NCI-H187 (cell line): ENCODE measurements around the gene RSAD2.
"Not testable (repeated sequence)": the region's sequence is repeated elsewhere in the genome, so short reads cannot be mapped to it uniquely, and the experiment has no call there.

Source experiments
- DNase-seq, 2 experiments: peaks; one replicate each; lab custom pipeline; 2025; lab: John Stamatoyannopoulos, UW

RSAD2 gene

DNA sequence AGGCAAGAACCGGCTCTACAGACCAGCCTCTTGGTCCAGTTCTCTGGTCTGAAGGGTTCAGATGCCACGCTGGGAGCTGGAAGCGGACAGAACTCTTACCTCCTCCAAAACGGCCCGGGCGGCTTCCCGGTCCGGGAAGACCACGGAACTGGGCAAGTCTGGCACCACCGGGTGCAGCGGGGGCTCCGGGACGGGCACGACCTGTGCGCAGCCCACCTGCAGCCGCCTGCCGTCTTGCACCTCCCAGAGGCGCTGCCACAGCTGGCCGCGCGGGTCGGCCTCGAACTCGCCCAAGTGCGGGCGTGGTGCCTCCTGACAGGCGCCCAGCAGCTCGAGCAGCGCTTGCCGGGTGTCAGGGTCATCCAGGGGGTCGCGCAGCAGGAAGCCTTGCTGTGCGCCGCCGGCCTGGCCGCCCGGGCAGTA, 12.6 kb upstream of the RSAD2 start:
- peak in 1 of 2 experiments; percentile 41 for DNase-seq

DNA sequence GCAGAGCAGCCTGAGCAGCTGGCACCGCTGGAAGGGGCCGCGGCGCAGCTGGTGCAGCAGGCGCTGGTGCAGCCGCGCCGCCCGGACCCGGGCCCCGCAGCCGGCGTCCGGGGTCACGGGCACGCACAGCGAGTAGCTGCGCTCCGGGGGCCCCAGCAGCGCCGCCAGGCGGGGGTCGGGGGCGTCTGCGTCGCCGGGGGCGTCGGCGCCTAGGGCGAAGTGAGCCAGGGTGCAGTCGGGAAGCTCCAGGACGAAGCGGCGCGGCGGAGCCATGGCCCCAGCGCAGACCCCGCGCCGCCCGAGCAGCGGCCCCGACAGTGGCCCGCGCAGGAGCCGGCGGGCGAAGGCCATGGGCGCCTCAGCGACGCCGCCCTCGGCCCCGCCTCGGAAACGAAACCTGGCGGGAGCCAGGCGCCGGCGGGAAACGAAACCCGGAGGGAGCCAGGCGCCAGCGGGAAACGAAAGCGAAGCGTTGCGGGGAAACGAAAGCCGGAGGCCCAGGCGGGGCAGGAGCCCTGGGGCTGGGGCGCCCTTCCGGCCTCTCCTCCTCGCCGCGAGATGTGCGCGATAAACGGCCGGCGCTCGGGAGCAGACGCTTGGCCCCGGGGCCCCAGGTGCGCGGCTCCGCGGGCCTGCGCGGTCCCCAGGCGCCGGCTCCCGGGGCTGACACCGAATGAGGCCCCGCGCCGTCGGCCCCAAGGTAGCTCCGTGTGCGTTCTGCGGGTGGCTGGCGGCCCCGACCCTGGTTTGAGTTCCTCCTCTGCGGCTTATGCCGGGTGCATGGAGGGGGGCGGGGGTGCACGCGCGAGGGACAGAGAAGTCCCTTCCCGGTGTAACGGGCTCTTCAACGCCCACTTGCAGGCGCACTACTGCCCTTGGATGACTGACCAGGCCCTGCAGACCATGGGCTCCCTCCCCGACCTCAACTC, 12.0 kb upstream of the RSAD2 start, which contains the start of gene CMPK2:
CMPK2 (minus strand) TSS at position 562 of the 929 bp plus-strand sequence; CDS start at position 351, 211 bp downstream.
- DNase-seq = peak; percentile 64 to 69

DNA sequence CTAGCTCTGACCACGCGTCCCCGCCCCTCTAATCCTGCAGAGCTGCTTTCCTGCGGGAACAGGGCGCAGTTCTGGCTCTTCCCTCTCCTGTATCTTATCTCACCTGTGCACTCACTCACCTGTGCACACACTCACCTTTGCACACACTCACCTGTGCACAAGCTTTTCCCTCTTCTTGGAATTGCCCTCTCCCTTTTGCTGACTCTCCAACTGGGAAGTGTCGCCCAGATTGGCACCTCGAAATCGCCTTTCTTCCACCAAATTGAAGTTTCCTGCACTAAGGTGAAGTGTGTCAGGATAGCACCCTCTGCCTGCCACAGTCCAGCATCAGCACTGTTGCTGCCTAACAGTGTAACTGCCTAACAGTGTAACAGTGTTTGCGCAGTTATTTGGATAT, 11.3 kb upstream of the RSAD2 start:
- peak in 1 of 2 experiments; percentile 66 for DNase-seq

DNA sequence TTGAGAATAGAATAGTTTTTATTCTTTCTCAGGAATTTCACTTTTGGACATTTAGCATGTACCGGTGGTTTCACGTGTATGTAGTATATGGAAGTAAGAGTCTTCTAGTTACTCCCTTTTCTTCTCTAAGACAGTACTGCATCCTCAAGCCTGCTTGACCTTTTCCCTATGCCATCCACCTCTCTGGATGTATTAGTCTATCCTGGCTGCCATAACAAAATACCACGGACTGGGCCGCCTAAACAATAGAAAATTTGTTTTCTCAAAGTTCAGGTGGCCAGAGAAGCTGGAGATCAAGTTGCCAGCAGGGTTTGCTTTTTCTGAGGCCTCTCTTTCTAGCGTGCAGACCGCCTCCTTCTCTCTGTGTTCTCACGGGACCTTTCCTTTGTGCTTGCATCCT, 10.6 kb upstream of the RSAD2 start:
- DNase-seq = no peak

DNA sequence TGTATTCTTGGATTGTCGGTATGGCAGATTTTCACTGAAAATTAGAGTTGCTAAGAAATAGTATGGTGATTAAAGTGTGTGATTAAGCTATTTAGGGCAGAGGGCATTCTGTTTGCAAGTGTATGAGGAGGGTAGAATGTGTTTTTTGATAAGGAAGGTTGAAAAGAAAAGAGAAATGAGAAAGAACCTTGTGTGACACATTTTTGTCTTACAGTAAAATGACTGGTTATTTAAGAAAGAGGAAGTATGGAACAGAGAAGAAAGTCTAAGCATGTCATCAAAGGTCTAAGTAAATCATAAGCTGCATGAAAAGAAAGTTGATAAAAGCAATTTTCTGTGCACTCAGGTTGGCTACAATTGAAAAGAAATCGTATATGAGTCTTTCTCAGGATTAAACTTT, 5.2 kb upstream of the RSAD2 start:
- no peak for DNase-seq

DNA sequence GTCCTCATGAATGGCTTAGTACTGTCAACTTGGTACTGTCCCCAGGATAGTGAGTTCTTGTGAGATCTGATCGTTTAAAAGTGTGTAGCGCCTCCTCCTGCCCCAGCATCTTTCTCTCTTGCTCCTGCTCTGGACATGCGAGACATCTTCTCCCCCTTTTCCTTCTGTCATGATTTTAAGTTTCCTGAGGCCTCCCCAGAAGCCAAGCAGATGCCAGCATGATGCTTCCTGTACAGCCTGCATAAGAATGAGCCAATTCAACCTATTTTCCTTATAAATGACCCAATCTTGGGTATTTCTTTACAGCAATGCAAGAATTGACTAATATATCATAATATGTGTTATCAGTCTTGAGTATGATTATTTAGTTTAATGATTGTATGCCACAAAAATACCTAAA, 3.5 kb upstream of the RSAD2 start:
- no peak for DNase-seq

DNA sequence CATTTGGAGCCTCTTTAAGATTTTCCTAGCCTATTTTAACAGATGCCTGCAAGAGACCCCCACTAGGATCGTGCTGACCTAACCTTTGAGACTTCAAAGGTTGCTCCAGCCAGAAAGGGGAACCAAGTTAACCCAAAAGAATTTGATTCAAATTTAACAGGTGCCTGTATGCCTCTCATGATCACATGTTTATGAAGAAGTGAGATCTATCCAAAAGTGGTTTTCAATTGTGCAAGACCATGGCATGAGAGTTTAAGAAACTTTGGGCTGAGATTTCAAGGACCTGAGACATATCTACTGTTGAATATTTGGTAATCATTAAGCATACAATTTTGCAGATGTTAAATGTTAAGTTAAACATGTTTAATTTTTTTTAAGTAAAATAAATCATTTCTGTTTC, 1.3 kb upstream of the RSAD2 start:
- no peak for DNase-seq

DNA sequence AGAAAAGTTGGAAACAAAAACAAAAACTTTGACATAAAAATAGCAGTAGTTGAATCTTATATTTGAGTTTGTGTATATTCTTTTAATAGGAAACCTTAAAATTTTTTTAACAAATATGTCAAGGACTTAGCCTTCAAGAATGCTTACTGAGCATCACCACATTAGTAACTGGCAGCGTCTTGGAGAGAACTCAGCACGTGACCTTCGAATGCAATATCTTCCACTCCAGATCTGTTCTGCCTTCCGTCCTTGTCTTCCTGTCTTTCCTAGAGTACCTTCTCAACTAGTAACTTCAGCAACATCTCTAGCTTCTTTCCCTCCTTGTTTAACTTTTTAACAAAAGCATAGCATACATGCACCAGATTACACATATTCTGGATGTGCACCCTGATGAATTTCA, 972 bp downstream of the RSAD2 start:
- no peak for DNase-seq

DNA sequence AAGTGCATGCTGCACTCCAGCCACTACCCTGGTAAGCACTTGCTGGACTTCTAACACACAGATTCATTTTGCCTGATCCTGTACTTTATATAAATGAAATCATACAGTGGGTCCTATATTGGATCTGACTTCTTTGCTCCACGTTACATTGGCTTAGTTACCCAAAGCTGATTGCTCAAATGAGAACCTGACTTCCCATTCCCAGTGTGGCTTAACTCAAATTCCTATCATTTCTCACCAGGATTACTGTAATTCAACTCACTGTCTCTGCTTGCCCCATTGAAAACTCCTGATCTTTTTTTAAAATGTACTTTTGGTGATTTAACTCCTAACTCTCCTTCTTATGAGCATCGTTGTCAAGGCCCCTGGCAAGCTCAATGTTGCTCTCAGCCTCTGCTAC, 1.4 kb downstream of the RSAD2 start:
- no peak for DNase-seq

DNA sequence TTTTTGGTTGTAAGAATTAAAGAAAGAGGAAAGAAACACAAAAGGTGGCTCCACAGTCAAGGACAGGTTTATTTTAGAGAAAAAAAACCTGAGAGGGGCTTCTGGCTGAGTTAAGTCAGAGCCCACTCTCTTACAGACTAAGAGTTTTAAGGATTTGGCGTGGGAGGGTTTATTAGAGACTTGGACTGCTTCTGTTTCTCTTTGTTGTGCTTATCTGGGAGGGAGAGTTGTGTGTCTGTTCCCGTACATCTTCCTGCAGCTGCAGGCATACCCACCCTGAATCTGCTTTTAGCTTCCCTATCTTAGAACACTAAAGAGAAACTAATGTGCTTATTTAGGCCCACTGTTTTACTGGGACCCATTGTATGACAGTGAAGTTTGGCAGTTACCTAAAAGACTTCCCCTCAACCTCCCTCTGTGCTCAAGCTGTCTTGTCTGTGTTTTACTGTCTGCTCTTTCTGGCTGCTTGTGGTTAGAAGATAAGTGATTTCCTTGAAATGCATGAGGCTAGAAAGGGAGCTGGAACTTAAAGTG, 2.7 kb downstream of the RSAD2 start:
- DNase-seq = no peak

DNA sequence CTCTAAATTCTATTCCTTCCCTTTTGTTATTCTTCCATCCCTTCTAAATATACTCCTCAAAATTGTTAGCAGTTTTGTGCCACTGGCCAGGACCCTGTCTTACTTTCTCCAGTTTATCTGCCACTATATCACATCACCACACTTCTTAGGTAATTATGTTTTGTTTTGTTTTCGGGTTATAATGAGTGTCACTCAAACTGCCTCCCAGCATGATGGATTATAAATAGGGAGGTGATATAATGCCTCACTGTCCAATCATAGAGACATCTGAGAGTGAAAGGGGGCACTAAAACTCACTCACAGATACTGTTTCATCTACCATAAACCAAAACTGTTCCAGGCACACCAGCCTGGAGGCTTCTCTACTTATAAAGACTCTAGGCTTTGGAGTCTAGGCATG, 3.5 kb downstream of the RSAD2 start:
- no peak for DNase-seq

DNA sequence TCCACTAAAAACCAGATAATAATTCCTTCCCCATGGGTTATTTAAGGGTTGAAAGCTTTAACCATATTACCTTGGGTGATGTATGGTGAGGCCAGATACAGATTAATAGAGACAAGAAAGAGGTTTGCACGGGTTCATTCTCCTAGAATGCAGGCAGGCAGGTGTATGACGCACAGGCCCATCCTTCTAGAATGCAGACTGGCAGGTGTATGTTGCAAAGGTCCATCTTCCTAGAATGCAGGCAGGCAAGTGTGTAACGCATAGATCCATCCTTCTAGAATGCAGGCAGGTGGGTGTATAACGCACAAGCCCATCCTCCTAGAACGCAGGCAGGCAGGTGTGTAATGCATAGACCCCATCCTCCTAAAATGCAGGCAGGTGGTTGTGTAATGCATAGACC, 3.9 kb downstream of the RSAD2 start:
- DNase-seq = no peak

DNA sequence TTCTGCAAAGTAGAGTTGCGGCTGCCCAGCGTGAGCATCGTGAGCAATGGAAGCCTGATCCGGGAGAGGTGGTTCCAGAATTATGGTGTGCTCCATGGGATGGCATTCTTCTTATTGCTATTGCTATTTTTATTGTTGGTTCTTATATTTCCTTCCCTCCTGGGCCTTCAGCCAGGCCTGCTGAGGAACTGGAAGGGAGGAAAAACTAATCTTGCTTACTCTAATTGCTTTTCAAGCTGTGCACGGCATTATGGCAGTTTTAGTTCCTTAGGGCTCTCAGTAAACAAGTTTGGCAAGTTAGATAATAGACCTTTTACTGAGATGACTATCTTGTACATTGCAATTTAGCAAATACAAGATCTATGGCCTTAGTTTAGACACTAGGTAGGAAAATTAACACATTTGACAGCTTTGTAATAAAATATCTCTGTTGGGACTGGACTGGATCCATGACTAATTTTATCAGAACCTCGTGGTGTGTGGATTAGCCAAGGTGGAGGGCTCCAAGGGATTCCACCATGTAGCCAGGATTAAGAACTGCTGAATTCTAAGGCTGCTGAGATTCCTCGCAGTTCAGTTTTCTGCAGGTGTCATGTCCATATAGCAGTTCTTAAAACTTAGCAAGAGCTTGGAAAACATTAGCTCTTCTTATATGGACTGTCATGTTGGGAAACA, 6.0 kb downstream of the RSAD2 start:
- no peak for DNase-seq

DNA sequence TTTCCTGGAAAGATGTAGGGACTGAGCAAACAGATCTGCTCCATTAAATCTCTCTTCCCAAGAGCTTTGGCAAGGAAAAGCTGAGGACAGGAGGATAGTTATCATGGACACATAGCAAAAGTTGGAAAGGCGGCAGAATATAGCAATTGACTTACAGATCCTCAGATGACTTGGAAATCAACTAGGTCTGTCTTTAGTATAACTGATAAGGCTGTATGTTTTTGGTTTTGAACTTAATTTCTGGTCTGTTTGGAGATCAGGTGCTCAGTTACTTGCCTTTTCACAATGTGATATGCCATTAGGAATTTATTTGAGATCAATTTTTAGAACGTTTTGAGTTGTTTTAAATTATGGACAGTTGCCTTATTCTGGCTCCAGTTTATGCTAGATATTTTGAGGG, 8.0 kb downstream of the RSAD2 start:
- no peak for DNase-seq

DNA sequence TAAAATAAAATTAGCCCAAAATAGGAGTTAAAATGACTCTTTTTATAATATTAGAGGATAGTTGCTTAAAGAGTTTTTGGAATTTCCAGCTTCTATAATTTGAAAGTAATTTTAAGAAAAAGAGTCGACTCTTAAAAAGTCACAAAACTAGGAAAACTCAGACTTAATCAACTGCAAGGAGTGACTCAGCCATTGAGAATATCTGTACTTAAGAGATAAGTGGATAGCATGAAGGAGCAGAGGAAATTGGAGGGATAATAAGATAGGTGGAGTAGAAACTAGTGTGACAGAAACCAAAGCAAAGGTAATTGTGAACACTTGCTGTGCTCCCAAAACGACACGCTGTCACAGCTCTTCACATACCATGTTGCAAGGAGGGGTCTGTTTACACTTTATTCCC, 8.4 kb downstream of the RSAD2 start:
- no peak for DNase-seq

DNA sequence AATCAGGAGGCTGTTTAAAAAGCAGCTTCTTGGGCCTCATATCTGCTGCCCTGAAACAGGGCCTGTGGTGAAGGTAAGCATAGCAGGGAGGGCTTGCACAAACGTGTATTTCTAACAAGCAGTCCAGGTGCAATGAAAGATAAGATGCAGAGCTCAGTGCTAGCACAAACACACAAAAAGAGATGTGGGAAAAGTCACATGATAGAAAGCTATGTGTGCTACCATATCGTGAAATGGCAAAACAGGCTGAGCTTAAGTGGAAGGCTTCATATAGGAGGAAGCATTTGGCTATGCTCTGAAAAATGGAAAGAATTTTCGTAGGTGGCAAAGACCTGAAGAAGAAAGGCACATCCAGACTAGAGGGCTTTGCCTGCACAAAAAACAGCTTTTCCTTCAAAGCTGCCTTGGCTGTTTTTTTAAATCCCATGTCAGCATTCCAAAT, 10.2 kb downstream of the RSAD2 start:
- no peak for DNase-seq

DNA sequence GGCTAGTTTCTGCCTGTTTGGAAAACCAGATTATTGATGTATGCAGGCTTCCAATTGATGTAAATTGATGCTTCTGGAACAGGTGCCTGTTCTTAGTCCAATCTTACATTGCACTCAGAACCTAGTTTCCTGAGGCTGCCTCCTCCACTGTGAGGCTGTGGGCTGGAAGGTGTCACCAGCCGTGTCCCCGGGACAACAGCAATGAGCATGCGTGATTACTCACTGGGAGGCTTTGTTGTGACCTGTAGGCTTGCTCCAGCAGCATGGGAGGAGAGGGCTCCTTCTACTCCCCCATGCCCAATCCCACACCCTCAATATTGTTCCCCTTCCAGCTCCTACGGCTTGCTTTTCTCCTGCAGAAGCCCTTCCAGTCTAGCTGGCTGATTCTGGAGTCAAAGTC, 11.1 kb downstream of the RSAD2 start:
- no peak for DNase-seq

DNA sequence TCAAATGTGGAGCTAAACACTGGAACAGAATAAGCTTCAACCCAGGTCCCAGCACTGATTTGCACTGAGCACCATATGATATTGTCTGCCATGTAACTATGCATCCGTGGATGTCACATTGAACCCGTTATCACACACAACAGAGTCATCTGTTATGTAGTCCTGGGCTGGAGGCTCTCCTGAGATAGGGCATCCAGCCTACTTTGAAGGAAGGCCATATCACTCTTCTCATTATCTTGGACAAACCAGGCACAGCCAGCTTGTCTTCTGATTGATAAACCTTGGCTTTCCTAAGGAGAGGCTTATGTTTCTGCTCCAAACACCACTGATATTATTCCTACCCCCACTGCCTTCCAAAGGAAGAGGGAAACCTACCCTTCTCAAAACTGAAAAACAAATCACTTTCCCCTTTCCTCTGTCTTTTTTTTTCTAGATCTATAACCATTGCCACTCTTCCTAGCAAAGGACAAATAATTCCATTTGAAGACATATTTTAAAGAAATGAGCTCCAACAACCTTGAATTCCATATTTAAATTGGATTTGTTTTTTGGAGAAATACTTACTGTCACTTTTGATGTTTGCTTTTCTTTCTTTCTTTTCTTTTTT, 16.4 kb downstream of the RSAD2 start:
- no peak for DNase-seq

DNA sequence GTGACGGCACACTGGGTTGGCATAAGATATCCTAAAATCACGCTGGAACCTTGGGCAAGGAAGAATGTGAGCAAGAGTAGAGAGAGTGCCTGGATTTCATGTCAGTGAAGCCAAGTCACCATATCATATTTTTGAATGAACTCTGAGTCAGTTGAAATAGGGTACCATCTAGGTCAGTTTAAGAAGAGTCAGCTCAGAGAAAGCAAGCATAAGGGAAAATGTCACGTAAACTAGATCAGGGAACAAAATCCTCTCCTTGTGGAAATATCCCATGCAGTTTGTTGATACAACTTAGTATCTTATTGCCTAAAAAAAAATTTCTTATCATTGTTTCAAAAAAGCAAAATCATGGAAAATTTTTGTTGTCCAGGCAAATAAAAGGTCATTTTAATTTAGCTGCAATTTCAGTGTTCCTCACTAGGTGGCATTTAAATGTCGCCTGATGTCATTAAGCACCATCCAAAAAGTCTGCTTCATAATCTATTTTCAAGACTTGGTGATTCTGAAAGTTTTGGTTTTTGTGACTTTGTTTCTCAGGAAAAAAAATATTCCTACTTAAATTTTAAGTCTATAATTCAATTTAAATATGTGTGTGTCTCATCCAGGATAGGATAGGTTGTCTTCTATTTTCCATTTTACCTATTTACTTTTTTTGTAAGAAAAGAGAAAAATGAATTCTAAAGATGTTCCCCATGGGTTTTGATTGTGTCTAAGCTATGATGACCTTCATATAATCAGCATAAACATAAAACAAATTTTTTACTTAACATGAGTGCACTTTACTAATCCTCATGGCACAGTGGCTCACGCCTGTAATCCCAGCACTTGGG, 19.6 kb downstream of the RSAD2 start:
- no peak for DNase-seq

DNA sequence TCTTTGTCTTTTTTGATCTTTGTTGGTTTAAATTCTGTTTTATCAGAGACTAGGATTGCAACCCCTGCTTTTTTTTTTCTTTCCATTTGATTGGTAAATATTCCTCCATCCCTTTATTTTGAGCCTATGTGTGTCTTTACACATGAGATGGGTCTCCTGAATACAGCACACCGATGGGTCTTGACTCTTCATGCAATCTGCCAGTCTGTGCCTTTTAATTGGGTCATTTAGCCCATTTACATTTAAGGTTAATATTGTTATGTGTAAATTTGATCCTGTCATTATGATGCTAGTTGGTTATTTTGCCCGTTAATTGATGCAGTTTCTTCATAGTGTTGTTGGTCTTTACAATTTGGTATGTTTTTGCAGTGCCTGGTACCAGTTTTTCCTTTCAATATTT, 25.0 kb downstream of the RSAD2 start:
- not testable (repeated sequence) for DNase-seq

DNA sequence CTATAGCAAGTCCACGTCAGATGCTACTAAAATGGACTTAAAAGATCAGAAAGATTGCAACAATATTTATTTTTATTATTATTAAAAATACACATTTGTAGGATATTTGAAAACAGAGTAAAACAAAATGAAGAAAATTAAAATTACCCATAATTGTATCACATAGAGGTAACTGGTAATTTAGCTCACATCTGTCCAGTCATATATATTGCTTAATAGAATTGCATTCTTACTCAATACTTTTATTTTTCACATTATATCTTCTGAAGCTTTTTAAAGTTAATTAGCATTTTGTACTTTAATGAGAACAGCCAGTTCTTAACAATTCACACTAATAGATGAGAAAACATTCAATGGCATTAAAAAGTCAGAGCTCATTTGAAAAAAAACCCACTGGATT, 28.1 kb downstream of the RSAD2 start:
- DNase-seq = no peak
